ENCODE data around the gene BRAP. TPM values are rescaled to one million over a fixed set of nuclear protein-coding genes. Genes with fewer than 3 reads are reported as not detected.
"Not testable (repeated sequence)": the region's sequence is repeated elsewhere in the genome, so short reads cannot be mapped to it uniquely, and the experiment has no call there.

BRAP gene
- total RNA-seq, 5 donors from 2014 or later (not counting 1 experiment from before 2014, with no cell fraction given), result 20.4 to 23.3 (median 20.6) TPM

DNA sequence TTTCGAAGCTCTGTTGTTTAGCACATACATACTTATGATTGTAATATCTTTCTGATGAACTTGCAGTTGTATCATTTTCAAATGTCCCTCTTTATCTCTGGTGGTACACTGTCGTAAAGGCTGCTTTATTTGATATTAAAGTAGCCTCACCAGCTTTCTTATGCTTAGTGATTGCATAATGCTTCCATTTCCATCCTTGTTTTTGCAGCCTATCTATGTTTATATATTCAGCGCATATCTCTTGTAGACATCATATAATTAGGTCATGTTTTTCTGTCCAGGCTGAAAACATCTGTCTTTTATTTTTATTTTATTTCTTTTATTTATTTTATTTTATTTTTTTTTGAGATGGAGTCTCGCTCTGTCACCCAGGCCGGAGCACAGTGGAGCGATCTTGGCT is 34.7 kb upstream of the BRAP start:
- POLR2A ChIA-PET, result interaction anchor here in 1 of 2 donors (0.6 kb wide), 1 partner anchor 19 kb away, joined by 3 read pairs; no protein-coding TSS in a partner anchor
- DNase-seq (no peak), ATAC-seq (replicated peaks in 1 of 4) (no peak)
- H3K4me3 ChIP-seq (ENCODE audit: control insufficient read depth in 1 of 2, extremely low read depth in 1 of 2, low read length in 1 of 2), result no peak overlapping the region
- H3K4me1 ChIP-seq (ENCODE audit: control insufficient read depth in 1 of 2, extremely low read depth in 1 of 2, insufficient read depth in 2 of 2, low read length in 2 of 2), result no peaks in the 10 kb centered on the region
- Mint-ChIP-seq H3K27me3 (no peaks in the 10 kb centered on the region), H3K4me1 (no peaks in the 10 kb centered on the region), H3K36me3 (peaks cover 28% of the 10 kb centered on the region), H3K9me3 (no peaks in the 10 kb centered on the region), H3K4me3 (no peak overlapping the region), H3K27ac (no peak overlapping the region)
- CTCF ChIA-PET, result interaction anchor here in 1 of 2 donors (0.6 kb wide), 1 partner anchor 623 kb away, joined by 4 read pairs; no protein-coding TSS in a partner anchor
- peaks cover 8 to 31% of the 10 kb centered on the region in 2 donors for H3K36me3 ChIP-seq (ENCODE audit: control insufficient read depth in 2 of 2, extremely low read depth in 1 of 2, insufficient read depth in 1 of 2, low read length in 1 of 2)
- H3K27me3 ChIP-seq (replicated peaks in 1 of 2; ENCODE audit: control insufficient read depth in 2 of 2, extremely low read depth in 1 of 2, insufficient read depth in 2 of 2, low read length in 1 of 2), result no peaks in the 10 kb centered on the region
- H3K9me3 ChIP-seq, result no peaks in the 10 kb centered on the region
- no peak overlapping the region for H3K27ac ChIP-seq (ENCODE audit: low read length)
- no CpG with 5 or more reads among the region's 6 CpGs for WGBS (ENCODE audit: insufficient coverage)

DNA sequence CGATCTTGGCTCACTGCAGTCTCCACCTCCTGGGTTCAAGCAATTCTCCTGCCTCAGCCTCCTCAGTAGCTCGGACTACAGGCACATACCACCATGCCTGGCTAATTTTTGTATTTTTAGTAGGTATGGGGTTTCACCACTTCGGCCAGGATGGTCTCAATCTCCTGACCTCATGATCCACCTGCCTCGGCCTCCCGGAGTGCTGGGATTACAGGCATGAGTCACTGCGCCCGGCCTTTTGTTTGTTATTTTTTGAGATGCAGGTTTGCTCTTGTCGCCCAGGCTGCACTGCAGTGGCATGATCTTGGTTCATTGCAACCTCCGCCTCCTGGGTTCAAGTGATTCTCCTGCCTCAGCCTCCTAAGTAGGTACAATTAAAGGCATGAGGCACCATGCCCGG is 33.6 kb upstream of the BRAP start:
- H3K9me3 Mint-ChIP-seq; CTCF ChIA-PET; H3K27me3 ChIP-seq (replicated peaks in 1 of 2; ENCODE audit: control insufficient read depth in 2 of 2, extremely low read depth in 1 of 2, insufficient read depth in 2 of 2, low read length in 1 of 2); H3K4me1 Mint-ChIP-seq; ATAC-seq (replicated peaks in 1 of 4); POLR2A ChIA-PET; H3K4me1 ChIP-seq (ENCODE audit: control insufficient read depth in 1 of 2, extremely low read depth in 1 of 2, insufficient read depth in 2 of 2, low read length in 2 of 2); H3K4me3 ChIP-seq (ENCODE audit: control insufficient read depth in 1 of 2, extremely low read depth in 1 of 2, low read length in 1 of 2); H3K4me3 Mint-ChIP-seq; DNase-seq; H3K27me3 Mint-ChIP-seq; H3K9me3 ChIP-seq; H3K27ac Mint-ChIP-seq; H3K27ac ChIP-seq (ENCODE audit: low read length): not testable (repeated sequence)
- H3K36me3 Mint-ChIP-seq, result peaks cover 29% of the 10 kb centered on the region
- WGBS (ENCODE audit: insufficient coverage), result 100% methylated on average over 2 of the region's 10 CpGs
- peaks cover 8 to 36% of the 10 kb centered on the region in 2 donors for H3K36me3 ChIP-seq (ENCODE audit: control insufficient read depth in 2 of 2, extremely low read depth in 1 of 2, insufficient read depth in 1 of 2, low read length in 1 of 2)

DNA sequence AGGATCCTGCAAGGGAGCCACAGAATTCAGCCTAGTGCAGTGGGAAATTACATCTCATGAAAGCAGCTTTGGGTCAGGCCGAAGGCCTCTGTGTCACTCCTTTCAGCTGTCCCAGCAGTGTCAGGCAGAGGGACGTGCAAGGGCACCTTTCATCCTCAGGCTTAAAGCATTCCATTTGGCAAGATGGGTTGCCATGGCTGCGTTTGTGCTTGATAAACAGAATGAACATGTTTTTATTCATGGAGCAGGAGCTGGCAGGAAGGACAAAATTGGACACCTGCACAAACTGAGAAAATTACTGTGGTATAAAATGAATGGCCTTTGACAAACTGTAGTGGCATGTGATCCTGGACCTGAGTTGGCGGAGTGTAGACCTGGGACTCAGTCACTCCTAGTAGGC is 29.5 kb upstream of the BRAP start:
- Mint-ChIP-seq H3K9me3 (no peaks in the 10 kb centered on the region), H3K27ac (no peak overlapping the region), H3K4me1 (no peaks in the 10 kb centered on the region), H3K4me3 (no peak overlapping the region), H3K27me3 (no peaks in the 10 kb centered on the region), H3K36me3 (peaks cover 38% of the 10 kb centered on the region)
- Histone ChIP-seq H3K36me3 (ENCODE audit: control insufficient read depth in 2 of 2, extremely low read depth in 1 of 2, insufficient read depth in 1 of 2, low read length in 1 of 2) (peaks cover 18 to 49% of the 10 kb centered on the region in 2 donors), H3K9me3 (no peaks in the 10 kb centered on the region), H3K4me3 (ENCODE audit: control insufficient read depth in 1 of 2, extremely low read depth in 1 of 2, low read length in 1 of 2) (no peak overlapping the region), H3K27ac (ENCODE audit: low read length) (no peak overlapping the region), H3K4me1 (ENCODE audit: control insufficient read depth in 1 of 2, extremely low read depth in 1 of 2, insufficient read depth in 2 of 2, low read length in 2 of 2) (no peaks in the 10 kb centered on the region), H3K27me3 (replicated peaks in 1 of 2; ENCODE audit: control insufficient read depth in 2 of 2, extremely low read depth in 1 of 2, insufficient read depth in 2 of 2, low read length in 1 of 2) (no peaks in the 10 kb centered on the region)
- 98% methylated on average over 4 of the region's 4 CpGs for WGBS (ENCODE audit: insufficient coverage)
- CTCF ChIA-PET, result no interaction called here
- POLR2A ChIA-PET, result no interaction called here
- ATAC-seq (replicated peaks in 1 of 4) (no peak), DNase-seq (no peak)

- no peaks in the 10 kb centered on the region for H3K27me3 Mint-ChIP-seq
- H3K27ac Mint-ChIP-seq, result no peak overlapping the region
- no peak for DNase-seq
- Histone ChIP-seq H3K36me3 (ENCODE audit: control insufficient read depth in 2 of 2, extremely low read depth in 1 of 2, insufficient read depth in 1 of 2, low read length in 1 of 2) (peaks cover 6 to 60% of the 10 kb centered on the region in 2 donors), H3K27ac (ENCODE audit: low read length) (no peak overlapping the region), H3K4me1 (ENCODE audit: control insufficient read depth in 1 of 2, extremely low read depth in 1 of 2, insufficient read depth in 2 of 2, low read length in 2 of 2) (no peaks in the 10 kb centered on the region), H3K9me3 (no peaks in the 10 kb centered on the region), H3K4me3 (ENCODE audit: control insufficient read depth in 1 of 2, extremely low read depth in 1 of 2, low read length in 1 of 2) (no peak overlapping the region), H3K27me3 (replicated peaks in 1 of 2; ENCODE audit: control insufficient read depth in 2 of 2, extremely low read depth in 1 of 2, insufficient read depth in 2 of 2, low read length in 1 of 2) (no peaks in the 10 kb centered on the region)
- no peaks in the 10 kb centered on the region for H3K9me3 Mint-ChIP-seq
- ChIA-PET POLR2A (no interaction called here), CTCF (no interaction called here)
- WGBS (ENCODE audit: insufficient coverage), result 100% methylated on average over 2 of the region's 6 CpGs
- H3K4me3 Mint-ChIP-seq, result no peak overlapping the region
- no peak for ATAC-seq (replicated peaks in 1 of 4)
- no peaks in the 10 kb centered on the region for H3K4me1 Mint-ChIP-seq
- peaks cover 46% of the 10 kb centered on the region for H3K36me3 Mint-ChIP-seq
These were observed 20.4 kb upstream of the BRAP start for GRCh38 chr12:111706145-111706544.

DNA sequence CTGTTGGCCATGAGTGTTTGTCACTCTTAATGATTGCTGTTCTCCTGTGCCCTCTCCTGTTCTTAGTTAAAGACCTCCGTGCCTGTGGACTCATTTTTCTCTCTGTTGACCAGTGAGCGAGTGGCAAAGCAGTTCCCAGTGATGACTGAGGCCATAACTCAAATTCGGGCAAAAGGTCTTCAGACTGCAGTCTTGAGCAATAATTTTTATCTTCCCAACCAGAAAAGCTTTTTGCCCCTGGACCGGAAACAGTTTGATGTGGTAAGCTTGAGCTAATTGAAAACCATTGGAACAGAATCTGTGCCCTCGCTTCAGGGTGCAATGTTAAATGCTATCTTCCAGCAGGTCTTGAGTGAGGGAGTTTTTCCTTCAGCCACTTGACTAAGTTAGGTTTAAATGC is 19.9 kb upstream of the BRAP start:
- no peaks in the 10 kb centered on the region for H3K4me1 Mint-ChIP-seq
- POLR2A ChIA-PET, result no interaction called here
- Histone ChIP-seq H3K4me1 (ENCODE audit: control insufficient read depth in 1 of 2, extremely low read depth in 1 of 2, insufficient read depth in 2 of 2, low read length in 2 of 2) (no peaks in the 10 kb centered on the region), H3K27ac (ENCODE audit: low read length) (no peak overlapping the region), H3K36me3 (ENCODE audit: control insufficient read depth in 2 of 2, extremely low read depth in 1 of 2, insufficient read depth in 1 of 2, low read length in 1 of 2) (peaks cover 6 to 58% of the 10 kb centered on the region in 2 donors), H3K27me3 (replicated peaks in 1 of 2; ENCODE audit: control insufficient read depth in 2 of 2, extremely low read depth in 1 of 2, insufficient read depth in 2 of 2, low read length in 1 of 2) (no peaks in the 10 kb centered on the region), H3K4me3 (ENCODE audit: control insufficient read depth in 1 of 2, extremely low read depth in 1 of 2, low read length in 1 of 2) (no peak overlapping the region), H3K9me3 (no peaks in the 10 kb centered on the region)
- ATAC-seq (replicated peaks in 1 of 4) (no peak), DNase-seq (no peak)
- H3K36me3 Mint-ChIP-seq, result peaks cover 44% of the 10 kb centered on the region
- WGBS (ENCODE audit: insufficient coverage), result 79% methylated on average over 2 of the region's 5 CpGs
- no peak overlapping the region for H3K27ac Mint-ChIP-seq
- no peaks in the 10 kb centered on the region for H3K9me3 Mint-ChIP-seq
- no peak overlapping the region for H3K4me3 Mint-ChIP-seq
- no peaks in the 10 kb centered on the region for H3K27me3 Mint-ChIP-seq
- CTCF ChIA-PET, result interaction anchor here in 1 of 2 donors (0.7 kb wide), 1 partner anchor 147 kb away, joined by 3 read pairs; no protein-coding TSS in a partner anchor

DNA sequence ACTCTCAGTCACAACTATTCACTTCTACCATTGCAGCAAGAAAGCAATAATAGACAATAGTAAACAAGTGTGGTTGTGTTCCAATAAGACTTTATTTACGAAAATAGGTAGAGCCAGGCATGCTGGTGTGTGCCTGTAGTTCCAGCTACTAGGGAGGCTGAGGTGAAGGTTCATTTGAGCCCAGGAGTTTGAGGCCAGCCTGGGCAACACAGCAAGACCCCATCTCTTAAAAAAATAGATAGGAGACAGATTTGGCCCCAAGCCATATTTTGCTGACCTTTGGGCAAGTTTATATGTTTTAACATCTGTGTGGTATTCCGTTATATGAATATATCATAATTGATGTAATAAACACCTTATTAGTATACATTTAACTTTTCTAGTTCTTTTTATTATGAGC is 14.2 kb upstream of the BRAP start:
- Histone ChIP-seq H3K4me1 (ENCODE audit: control insufficient read depth in 1 of 2, extremely low read depth in 1 of 2, insufficient read depth in 2 of 2, low read length in 2 of 2) (no peaks in the 10 kb centered on the region), H3K4me3 (ENCODE audit: control insufficient read depth in 1 of 2, extremely low read depth in 1 of 2, low read length in 1 of 2) (no peak overlapping the region), H3K27me3 (replicated peaks in 1 of 2; ENCODE audit: control insufficient read depth in 2 of 2, extremely low read depth in 1 of 2, insufficient read depth in 2 of 2, low read length in 1 of 2) (no peaks in the 10 kb centered on the region), H3K27ac (ENCODE audit: low read length) (no peak overlapping the region), H3K36me3 (ENCODE audit: control insufficient read depth in 2 of 2, extremely low read depth in 1 of 2, insufficient read depth in 1 of 2, low read length in 1 of 2) (peaks cover 2 to 46% of the 10 kb centered on the region in 2 donors), H3K9me3 (no peaks in the 10 kb centered on the region)
- Mint-ChIP-seq H3K9me3 (no peaks in the 10 kb centered on the region), H3K27me3 (no peaks in the 10 kb centered on the region), H3K4me3 (no peak overlapping the region), H3K27ac (no peak overlapping the region), H3K36me3 (peaks cover 36% of the 10 kb centered on the region), H3K4me1 (no peaks in the 10 kb centered on the region)
- DNase-seq (no peak), ATAC-seq (replicated peaks in 1 of 4) (no peak)
- no CpG with 5 or more reads among the region's 2 CpGs for WGBS (ENCODE audit: insufficient coverage)
- ChIA-PET POLR2A (interaction anchor here (0.7 kb wide), 2 partner anchors 17 to 140 kb away, joined by 7 to 19 read pairs; no protein-coding TSS in a partner anchor), CTCF (no interaction called here)

GRCh38 chr12:111693818-111694217 is 8.1 kb upstream of the BRAP start:
- no peak for DNase-seq
- POLR2A ChIA-PET, result interaction anchor here in 1 of 2 donors (0.6 kb wide), 1 partner anchor 12 kb away, joined by 3 read pairs; no protein-coding TSS in a partner anchor
- H3K9me3 ChIP-seq, result no peaks in the 10 kb centered on the region
- H3K4me1 ChIP-seq (ENCODE audit: control insufficient read depth in 1 of 2, extremely low read depth in 1 of 2, insufficient read depth in 2 of 2, low read length in 2 of 2), result no peaks in the 10 kb centered on the region
- 91% methylated on average over 4 of the region's 5 CpGs for WGBS (ENCODE audit: insufficient coverage)
- peaks cover 5 to 42% of the 10 kb centered on the region in 2 donors for H3K36me3 ChIP-seq (ENCODE audit: control insufficient read depth in 2 of 2, extremely low read depth in 1 of 2, insufficient read depth in 1 of 2, low read length in 1 of 2)
- CTCF ChIA-PET, result interaction anchor here in 1 of 2 donors (0.5 kb wide), 1 partner anchor 108 kb away, joined by 3 read pairs; no protein-coding TSS in a partner anchor
- no peaks in the 10 kb centered on the region for H3K9me3 Mint-ChIP-seq
- H3K27me3 Mint-ChIP-seq, result no peaks in the 10 kb centered on the region
- ATAC-seq (replicated peaks in 1 of 4), result no peak
- H3K4me3 ChIP-seq (ENCODE audit: control insufficient read depth in 1 of 2, extremely low read depth in 1 of 2, low read length in 1 of 2), result no peak overlapping the region
- H3K4me1 Mint-ChIP-seq, result peaks cover 0 to 16% (median 2%) of the 10 kb centered on the region in 3 donors
- no peak overlapping the region for H3K4me3 Mint-ChIP-seq
- H3K27me3 ChIP-seq (replicated peaks in 1 of 2; ENCODE audit: control insufficient read depth in 2 of 2, extremely low read depth in 1 of 2, insufficient read depth in 2 of 2, low read length in 1 of 2), result no peaks in the 10 kb centered on the region
- H3K36me3 Mint-ChIP-seq, result peaks cover 46% of the 10 kb centered on the region
- no peak overlapping the region for H3K27ac Mint-ChIP-seq
- no peak overlapping the region for H3K27ac ChIP-seq (ENCODE audit: low read length)

Data from T-cell (primary cell).